OCI-LY7 (cell line): ENCODE measurements around the gene SPTBN4. TPM values are rescaled to one million over a fixed set of nuclear protein-coding genes. Genes with fewer than 3 reads are reported as not detected.

Experiments
- BruUV-seq: library from RNA; stranded (reverse); fragments of 400-500 nt; replicated peaks from 2 replicates; lab custom pipeline; 2021; lab: Mats Ljungman, UMichigan
- CTCF ChIA-PET: fragments of 300-600 bp; sonication (Branson Sonifier 250); formaldehyde crosslinking; loops from one replicate; lab custom pipeline; 2022; ENCODE audit warnings: antibody characterized with exemption; ENCODE audit not compliant: unreplicated experiment; lab: Charles Lee
- POLR2A ChIA-PET: fragments of 300-600 bp; sonication (Branson Sonifier 250); formaldehyde crosslinking; loops from one replicate; lab custom pipeline; 2022; ENCODE audit warnings: antibody characterized with exemption; lab: Charles Lee
- DNase-seq: peaks from one replicate; pipeline ENCODE4 v3.0.0-alpha.2; 2015; ENCODE audit warnings: low spot score
- H2AFZ ChIP-seq: fragments of 200-600 bp; sonication (generic), shearing (Covaris generic); 2 replicates; pipeline ENCODE4 v1.6.1; 2014; ENCODE audit warnings: mild to moderate bottlenecking, antibody characterized with exemption, low read length, moderate library complexity
- H3K27ac ChIP-seq: fragments of 200-600 bp; sonication (generic); 2 replicates; pipeline ENCODE4 v1.5.1; 2014; ENCODE audit warnings: mixed run types, low read depth, mild to moderate bottlenecking, moderate library complexity, low read length, inconsistent platforms; ENCODE audit not compliant: poor library complexity, severe bottlenecking
- H3K36me3 ChIP-seq: fragments of 200-600 bp; sonication (generic); 2 replicates; pipeline ENCODE4 v1.6.1; 2014; ENCODE audit warnings: mild to moderate bottlenecking, antibody characterized with exemption, low read length, moderate library complexity, mixed read lengths; ENCODE audit not compliant: insufficient read depth
- H3K4me1 ChIP-seq: fragments of 200-600 bp; sonication (generic); 2 replicates; pipeline ENCODE4 v1.5.1; 2014; ENCODE audit warnings: mild to moderate bottlenecking, low read length; ENCODE audit not compliant: insufficient read depth, poor library complexity, severe bottlenecking
- H3K4me2 ChIP-seq: fragments of 200-600 bp; sonication (generic); 2 replicates; pipeline ENCODE4 v1.6.1; 2014; ENCODE audit warnings: mild to moderate bottlenecking, low read length
- H3K4me3 ChIP-seq: fragments of 200-600 bp; sonication (generic); 2 replicates; pipeline ENCODE4 v1.5.1; 2014; ENCODE audit warnings: mild to moderate bottlenecking, low read depth, low read length; ENCODE audit not compliant: poor library complexity, severe bottlenecking
- H3K79me2 ChIP-seq: fragments of 200-600 bp; sonication (generic); 2 replicates; pipeline ENCODE4 v1.6.1; 2016; ENCODE audit warnings: low read depth, mild to moderate bottlenecking, low read length, moderate library complexity, mixed read lengths; ENCODE audit not compliant: insufficient read depth
- H3K9me2 ChIP-seq: fragments of 200-600 bp; sonication (generic); 2 replicates; pipeline ENCODE4 v1.6.1; 2016; ENCODE audit warnings: mild to moderate bottlenecking, low read length, mixed read lengths; ENCODE audit not compliant: insufficient read depth
- H3K9me3 ChIP-seq: fragments of 200-600 bp; sonication (generic); 2 replicates; pipeline ENCODE4 v1.6.1; 2014; ENCODE audit warnings: mild to moderate bottlenecking, mixed run types, low read length, mixed read lengths
- H4K20me1 ChIP-seq: fragments of 200-600 bp; sonication (generic); 2 replicates; pipeline ENCODE4 v1.6.1; 2014; ENCODE audit warnings: mild to moderate bottlenecking, antibody characterized with exemption, low read length, moderate library complexity, mixed read lengths; ENCODE audit not compliant: insufficient read depth
- CTCF ChIP-seq: fragments of 200-600 bp; sonication (generic); conservative IDR thresholded peaks from 2 replicates; pipeline ENCODE4 v1.5.1; 2014; ENCODE audit warnings: mild to moderate bottlenecking, antibody characterized with exemption, low read length, moderate library complexity, mixed read lengths
- EZH2phosphoT487 ChIP-seq: fragments of 200-600 bp; sonication (generic); IDR thresholded peaks from 2 replicates; pipeline ENCODE4 v1.6.1; 2018; ENCODE audit warnings: low read depth, borderline replicate concordance, mild to moderate bottlenecking, mixed run types, antibody characterized with exemption, low read length, moderate library complexity, mixed read lengths
- intact Hi-C: fragments of 100-400 bp; cut with micrococcal nuclease; formaldehyde crosslinking; loops from one replicate; pipeline ENCODE4 v1.10.0; 2022; ENCODE audit not compliant: unreplicated experiment
- total RNA-seq, 2 experiments: library from RNA; depleted of rRNA in 1 of 2; stranded (reverse); fragments of >200 nt in 1 of 2; shearing (Covaris generic) in 1 of 2; gene quantifications; 2 replicates each; pipeline ENCODE4 v1.2.3, GENCODE V29; 2014 to 2022

The SPTBN4 gene
- total RNA-seq, 2 experiments from 2014 or later: 4.1 to 6.3 TPM

- no peak for DNase-seq
- CTCF ChIA-PET: interaction anchor here (0.6 kb wide), 2 partner anchors 9 to 190 kb away, joined by 3 to 4 read pairs; no protein-coding TSS in a partner anchor
- intact Hi-C loops: loop anchor here (10.0 kb wide), 2 partner anchors 174 to 316 kb away; partner anchors contain the start of genes AKT2, MIA and RAB4B
Measured at GRCh38 chr19:40600570-40601133, 133.9 kb downstream of the SPTBN4 start.

GRCh38 chr19:40601134-40601974, 134.6 kb downstream of the SPTBN4 start, which contains the start of gene LTBP4:
Gene LTBP4, plus strand, starts transcription at chr19:40601369. Its CDS starts 19 bp downstream, at chr19:40601388.
- no peak for DNase-seq
- Histone ChIP-seq H3K4me1 (peaks cover 65% of the 10 kb centered on the region), H4K20me1 (no peaks in the 10 kb centered on the region), H2AFZ (no peak within 1 kb of the TSS), H3K9me3 (no peaks in the 10 kb centered on the region), H3K36me3 (no peaks in the 10 kb centered on the region), H3K4me3 (no peak within 1 kb of the TSS), H3K9me2 (no peaks in the 10 kb centered on the region), H3K4me2 (peak within 1 kb of the TSS; percentile 68), H3K27ac (no peak within 1 kb of the TSS), H3K79me2 (no peaks in the 10 kb centered on the region)
- intact Hi-C loops: loop anchor here (10.0 kb wide), 2 partner anchors 173 to 317 kb away; partner anchors contain the start of genes AKT2, MIA and RAB4B
- POLR2A ChIA-PET: no interaction called here
- TF ChIP-seq CTCF (no peak; the same call in 1 of the 2 replicates), EZH2phosphoT487 (no peak)
- no TSS peak for BruUV-seq
- CTCF ChIA-PET: interaction anchor here (0.6 kb wide), 1 partner anchor 8 kb away, joined by 3 read pairs; no protein-coding TSS in a partner anchor

More at GRCh38 chr19:40600570-40601133, 133.9 kb downstream of the SPTBN4 start:
- no peak overlapping the region for H3K4me3 ChIP-seq
- no peaks in the 10 kb centered on the region for H3K9me3 ChIP-seq
- peaks cover 60% of the 10 kb centered on the region for H3K4me1 ChIP-seq
- no peaks in the 10 kb centered on the region for H3K36me3 ChIP-seq
- peak overlapping the region; percentile 68; the same call in 1 of the 2 replicates for H3K4me2 ChIP-seq
- H3K79me2 ChIP-seq: no peaks in the 10 kb centered on the region
- no peaks in the 10 kb centered on the region for H4K20me1 ChIP-seq
- no peaks in the 10 kb centered on the region for H3K9me2 ChIP-seq
- BruUV-seq: no TSS peak
- H2AFZ ChIP-seq: no peak overlapping the region
- POLR2A ChIA-PET: no interaction called here
- H3K27ac ChIP-seq: no peak overlapping the region
- TF ChIP-seq EZH2phosphoT487 (no peak; the same call in 1 of the 2 replicates), CTCF (peak; percentile 30; the same call in 1 of the 2 replicates)
